ENCODE measurements around the gene MAPKAP1.

GRCh38 chr9:125509476-125509875 lies 197.5 kb downstream of the MAPKAP1 start:
- TF ChIP-seq CTCF (IDR thresholded peaks at IDR 0.05) (no peak), POLR2AphosphoS5 (IDR thresholded peaks at IDR 0.05) (no peak)

Measured in suprapubic skin (tissue), 3 donors.